Measurements from ENCODE around the gene GINS3. TPM values are rescaled to one million over a fixed set of nuclear protein-coding genes. Genes with fewer than 3 reads are reported as not detected.

Gene GINS3
- total RNA-seq, 1 experiment from 2014 or later = 7.3 TPM

- H3K36me3 Mint-ChIP-seq = peaks cover 15% of the 10 kb centered on the region
- H3K27me3 Mint-ChIP-seq (ENCODE audit: low read depth) = peaks cover 71% of the 10 kb centered on the region
- ChIA-PET POLR2A (no interaction called here), CTCF (no interaction called here)
- H3K4me1 Mint-ChIP-seq = no peaks in the 10 kb centered on the region
- ATAC-seq = no peak
- no peak overlapping the region for H3K4me3 Mint-ChIP-seq
- no peak for DNase-seq (ENCODE audit: low spot score)
- no peak for TF ChIP-seq ATF1 (CRISPR knock-in tag; IDR thresholded peaks at IDR 0.05)
- no peak for TF ChIP-seq E2F4 (CRISPR knock-in tag; IDR thresholded peaks at IDR 0.05; ENCODE audit: borderline replicate concordance, low read depth)
- TF ChIP-seq AFF4 (CRISPR knock-in tag; IDR thresholded peaks at IDR 0.05; ENCODE audit: borderline replicate concordance) = no peak
- TF ChIP-seq MXD4 (CRISPR knock-in tag; IDR thresholded peaks at IDR 0.05; ENCODE audit: borderline replicate concordance) = no peak
- TF ChIP-seq RORB (CRISPR knock-in tag; IDR thresholded peaks at IDR 0.05) = no peak
- no peak for TF ChIP-seq ZNF423 (CRISPR knock-in tag; IDR thresholded peaks at IDR 0.05)
- TF ChIP-seq ZNF232 (CRISPR knock-in tag; IDR thresholded peaks at IDR 0.05) = no peak
- TF ChIP-seq SOX15 (CRISPR knock-in tag; IDR thresholded peaks at IDR 0.05) = no peak
- no peak for TF ChIP-seq SP1 (CRISPR knock-in tag; conservative IDR thresholded peaks at IDR 0.05)
- TF ChIP-seq ZBTB21 (CRISPR knock-in tag; IDR thresholded peaks at IDR 0.05; ENCODE audit: borderline replicate concordance) = no peak
- no peak for TF ChIP-seq ZNF425 (CRISPR knock-in tag; conservative IDR thresholded peaks at IDR 0.05)
- no peak for TF ChIP-seq TEAD4 (CRISPR knock-in tag; IDR thresholded peaks at IDR 0.05)
- no peak for TF ChIP-seq ATF2 (CRISPR knock-in tag; IDR thresholded peaks at IDR 0.05; ENCODE audit: borderline replicate concordance, low read depth)
- TF ChIP-seq PRRX2 (CRISPR knock-in tag; IDR thresholded peaks at IDR 0.05) = no peak
- TF ChIP-seq FOXJ3 (CRISPR knock-in tag; IDR thresholded peaks at IDR 0.05; ENCODE audit: borderline replicate concordance) = no peak
- TF ChIP-seq PRDM15 (CRISPR knock-in tag; IDR thresholded peaks at IDR 0.05) = no peak
- no peak for TF ChIP-seq KAT7 (CRISPR knock-in tag; IDR thresholded peaks at IDR 0.05; ENCODE audit: borderline replicate concordance)
- no peak for TF ChIP-seq HMGXB4 (CRISPR knock-in tag; IDR thresholded peaks at IDR 0.05)
- TF ChIP-seq ZNF121 (CRISPR knock-in tag; IDR thresholded peaks at IDR 0.05) = no peak
- TF ChIP-seq ZMAT4 (CRISPR knock-in tag; IDR thresholded peaks at IDR 0.05) = no peak
- peaks cover 36% of the 10 kb centered on the region for H3K9me3 Mint-ChIP-seq
- no peak overlapping the region for H3K27ac Mint-ChIP-seq
Measured at GRCh38 chr16:58361726-58362125, 30.5 kb upstream of the GINS3 start.
